Activated T-cell treated with anti-CD3 and anti-CD28 coated beads, Interleukin-2, amount 50 U/mL, for 72 hours (primary cell): ENCODE data around the gene PLCL1. TPM values are rescaled to one million over a fixed set of nuclear protein-coding genes. Genes with fewer than 3 reads are reported as not detected.

Experiments
- ATAC-seq, 2 donors: fragments of 150-1000 bp; cut with Tn5 transposase; replicated peaks in 1 of 2; 2 replicates each; pipeline ENCODE4 v1.10.0; 2021; ENCODE audit warnings: moderate library complexity in 2 of 2, mild to moderate bottlenecking in 1 of 2
- DNase-seq, 2 donors: peaks; one replicate each; pipeline ENCODE4 v3.0.0; 2021 to 2022; ENCODE audit warnings: mixed read lengths in 1 of 2
- H3K27ac Mint-ChIP-seq: one replicate; pipeline ENCODE4 v1.8.0; 2022; ENCODE audit warnings: mild to moderate bottlenecking, moderate library complexity, mixed read lengths
- H3K27me3 Mint-ChIP-seq: one replicate; pipeline ENCODE4 v1.8.0; 2022; ENCODE audit warnings: low read depth, mixed read lengths
- H3K36me3 Mint-ChIP-seq, 2 donors: one replicate each; pipeline ENCODE4 v1.8.0; 2022; ENCODE audit warnings: mixed read lengths in 2 of 2, mild to moderate bottlenecking in 1 of 2; ENCODE audit not compliant: insufficient read depth in 2 of 2
- H3K4me1 Mint-ChIP-seq: one replicate; pipeline ENCODE4 v1.8.0; 2022; ENCODE audit warnings: low read depth, mixed read lengths
- H3K4me3 Mint-ChIP-seq, 2 donors: one replicate each; pipeline ENCODE4 v1.8.0; 2022; ENCODE audit warnings: mild to moderate bottlenecking in 2 of 2, mixed read lengths in 2 of 2, moderate library complexity in 2 of 2
- H3K9me3 Mint-ChIP-seq, 2 donors: one replicate each; pipeline ENCODE4 v1.8.0; 2022; ENCODE audit warnings: mixed read lengths in 2 of 2
- total RNA-seq, 2 donors: library from RNA; stranded (reverse); gene quantifications; one replicate each; pipeline ENCODE4 v1.2.3, GENCODE V29; 2022

PLCL1 gene
- total RNA-seq, 2 donors from 2014 or later: 2.8 to 3.6 TPM

GRCh38 chr2:198101688-198102087 is 297.3 kb downstream of the PLCL1 start:
- Mint-ChIP-seq H3K4me3 (no peak overlapping the region), H3K27ac (no peak overlapping the region), H3K9me3 (no peaks in the 10 kb centered on the region), H3K4me1 (peaks cover 7% of the 10 kb centered on the region), H3K27me3 (no peaks in the 10 kb centered on the region), H3K36me3 (peaks cover 3% of the 10 kb centered on the region in 2 donors)
- ATAC-seq (no peak), DNase-seq (no peak)

DNA sequence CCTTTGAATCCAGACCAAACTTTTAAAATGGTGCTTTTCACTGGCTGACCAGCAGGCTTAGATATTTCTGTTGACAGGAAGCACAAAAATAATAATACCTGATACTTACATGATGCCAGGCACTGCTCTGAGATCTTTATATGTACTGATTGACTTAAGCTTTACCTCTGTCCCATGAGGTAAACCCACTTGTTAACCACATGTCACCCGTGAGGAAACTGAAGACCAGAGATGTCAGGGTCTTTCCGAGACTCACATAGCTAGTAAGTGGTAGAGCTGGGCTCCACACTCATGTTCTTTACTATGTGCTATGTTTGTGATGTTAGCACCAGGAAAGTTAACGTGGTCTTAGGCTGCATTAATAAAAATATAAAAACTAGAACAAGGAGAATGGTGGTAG is 297.7 kb downstream of the PLCL1 start:
- no peaks in the 10 kb centered on the region for H3K27me3 Mint-ChIP-seq
- DNase-seq: no peak
- ATAC-seq: no peak
- H3K9me3 Mint-ChIP-seq: no peaks in the 10 kb centered on the region
- peaks cover 3% of the 10 kb centered on the region in 2 donors for H3K36me3 Mint-ChIP-seq
- H3K27ac Mint-ChIP-seq: no peak overlapping the region
- peaks cover 7% of the 10 kb centered on the region for H3K4me1 Mint-ChIP-seq
- no peak overlapping the region for H3K4me3 Mint-ChIP-seq

- peaks cover 7% of the 10 kb centered on the region for H3K4me1 Mint-ChIP-seq
- no peaks in the 10 kb centered on the region for H3K27me3 Mint-ChIP-seq
- no peak overlapping the region for H3K27ac Mint-ChIP-seq
- H3K36me3 Mint-ChIP-seq: peaks cover 3% of the 10 kb centered on the region in 2 donors
- ATAC-seq (no peak), DNase-seq (no peak)
- H3K9me3 Mint-ChIP-seq: no peaks in the 10 kb centered on the region
- no peak overlapping the region for H3K4me3 Mint-ChIP-seq
These were observed 298.5 kb downstream of the PLCL1 start for GRCh38 chr2:198102856-198103255.

DNA sequence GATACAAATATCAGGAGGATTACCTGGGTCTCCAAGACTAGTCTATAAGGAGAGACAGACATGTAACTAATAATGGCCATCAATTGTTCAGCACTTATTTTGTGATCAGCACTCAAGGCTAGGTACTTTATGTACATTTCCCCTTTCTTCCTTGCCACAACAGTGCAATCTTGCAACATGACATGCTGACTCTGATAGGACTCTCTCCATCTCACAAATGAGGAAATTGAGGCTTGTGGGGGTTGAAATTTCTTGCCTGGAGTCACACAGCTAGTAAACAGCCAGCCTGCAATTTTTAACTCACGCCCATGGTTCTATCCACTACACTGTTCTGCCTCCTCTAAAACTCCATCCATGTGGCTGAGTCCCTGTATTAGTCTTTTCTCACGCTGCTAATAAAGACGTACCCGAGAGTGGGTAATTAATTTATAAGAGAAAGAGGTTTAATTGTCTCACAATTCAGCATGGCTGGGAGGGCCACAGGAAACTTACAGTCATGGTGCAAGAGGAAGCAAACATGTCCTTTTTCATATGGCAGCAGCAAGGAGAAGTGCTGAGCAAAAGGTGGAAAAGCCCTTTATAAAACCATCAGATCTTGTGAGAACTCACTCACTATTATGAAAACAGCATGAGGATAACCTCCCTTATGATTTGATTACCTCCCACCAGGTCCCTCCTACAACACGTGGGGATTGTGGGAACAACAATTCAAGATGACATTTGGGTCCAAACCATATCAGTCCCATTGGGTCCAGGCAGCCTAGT is 302.4 kb downstream of the PLCL1 start:
- Mint-ChIP-seq H3K9me3 (no peaks in the 10 kb centered on the region), H3K4me3 (no peak overlapping the region), H3K27me3 (no peaks in the 10 kb centered on the region), H3K4me1 (no peaks in the 10 kb centered on the region), H3K27ac (no peak overlapping the region), H3K36me3 (peaks cover 3% of the 10 kb centered on the region in 2 donors)
- DNase-seq (no peak), ATAC-seq (no peak)

- ATAC-seq: no peak
- H3K36me3 Mint-ChIP-seq: no peaks in the 10 kb centered on the region
These were observed 308.9 kb downstream of the PLCL1 start for GRCh38 chr2:198113316-198113715.

DNA sequence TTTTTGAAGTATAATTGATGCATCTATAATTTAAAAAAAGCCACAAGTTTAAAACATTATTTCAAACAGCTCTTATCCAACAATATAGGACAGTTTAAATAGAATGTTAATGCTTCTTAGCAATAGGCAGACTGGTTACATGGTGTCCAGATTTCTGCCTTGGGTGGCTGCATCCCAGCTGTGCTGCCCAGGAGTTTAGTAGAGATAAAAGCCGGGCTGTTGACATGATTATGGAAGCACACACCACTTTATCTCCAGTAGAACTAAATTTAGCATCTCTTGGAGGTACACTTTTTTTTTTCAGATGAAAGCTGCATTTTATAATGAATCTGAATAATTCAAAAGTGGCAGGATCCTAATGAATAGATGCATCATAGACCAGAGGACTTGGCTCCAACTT is 309.7 kb downstream of the PLCL1 start:
- Mint-ChIP-seq H3K27ac (no peak overlapping the region), H3K4me1 (peaks cover 9% of the 10 kb centered on the region), H3K36me3 (no peaks in the 10 kb centered on the region), H3K4me3 (no peak overlapping the region), H3K9me3 (no peaks in the 10 kb centered on the region), H3K27me3 (no peaks in the 10 kb centered on the region)
- ATAC-seq: no peak
- DNase-seq: no peak

More at GRCh38 chr2:198113316-198113715, 308.9 kb downstream of the PLCL1 start:
- Mint-ChIP-seq H3K27me3 (no peaks in the 10 kb centered on the region), H3K4me1 (peaks cover 9% of the 10 kb centered on the region), H3K9me3 (no peaks in the 10 kb centered on the region), H3K27ac (no peak overlapping the region), H3K4me3 (no peak overlapping the region)
- no peak for DNase-seq

DNA sequence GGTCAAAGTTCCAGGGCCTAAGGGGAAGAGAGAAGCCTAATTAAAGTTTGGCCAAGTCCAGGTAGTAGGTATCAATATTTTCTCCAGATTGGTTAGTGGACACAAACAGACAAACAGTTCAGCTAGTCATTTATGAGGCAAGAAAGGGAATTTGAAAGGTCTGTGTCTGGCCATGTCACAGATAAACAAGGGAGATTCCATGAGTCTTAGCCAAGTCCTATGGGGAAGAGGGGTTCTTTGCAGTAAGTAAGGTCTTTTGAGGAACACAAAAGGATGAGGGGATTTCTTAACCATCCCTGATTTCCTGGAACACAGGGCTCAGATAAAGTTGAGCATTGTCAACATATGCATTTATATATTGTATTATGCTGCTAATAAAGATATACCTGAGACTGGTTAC is 310.8 kb downstream of the PLCL1 start:
- Mint-ChIP-seq H3K36me3 (no peaks in the 10 kb centered on the region), H3K27ac (no peak overlapping the region), H3K4me3 (no peak overlapping the region), H3K4me1 (peaks cover 9% of the 10 kb centered on the region), H3K27me3 (no peaks in the 10 kb centered on the region), H3K9me3 (no peaks in the 10 kb centered on the region)
- ATAC-seq (no peak), DNase-seq (no peak)

GRCh38 chr2:198116756-198117155 is 312.4 kb downstream of the PLCL1 start:
- no peak overlapping the region for H3K27ac Mint-ChIP-seq
- DNase-seq: no peak
- no peaks in the 10 kb centered on the region for H3K9me3 Mint-ChIP-seq
- H3K4me3 Mint-ChIP-seq: no peak overlapping the region
- ATAC-seq: no peak
- H3K27me3 Mint-ChIP-seq: no peaks in the 10 kb centered on the region
- H3K36me3 Mint-ChIP-seq: no peaks in the 10 kb centered on the region
- H3K4me1 Mint-ChIP-seq: peaks cover 9% of the 10 kb centered on the region

DNA sequence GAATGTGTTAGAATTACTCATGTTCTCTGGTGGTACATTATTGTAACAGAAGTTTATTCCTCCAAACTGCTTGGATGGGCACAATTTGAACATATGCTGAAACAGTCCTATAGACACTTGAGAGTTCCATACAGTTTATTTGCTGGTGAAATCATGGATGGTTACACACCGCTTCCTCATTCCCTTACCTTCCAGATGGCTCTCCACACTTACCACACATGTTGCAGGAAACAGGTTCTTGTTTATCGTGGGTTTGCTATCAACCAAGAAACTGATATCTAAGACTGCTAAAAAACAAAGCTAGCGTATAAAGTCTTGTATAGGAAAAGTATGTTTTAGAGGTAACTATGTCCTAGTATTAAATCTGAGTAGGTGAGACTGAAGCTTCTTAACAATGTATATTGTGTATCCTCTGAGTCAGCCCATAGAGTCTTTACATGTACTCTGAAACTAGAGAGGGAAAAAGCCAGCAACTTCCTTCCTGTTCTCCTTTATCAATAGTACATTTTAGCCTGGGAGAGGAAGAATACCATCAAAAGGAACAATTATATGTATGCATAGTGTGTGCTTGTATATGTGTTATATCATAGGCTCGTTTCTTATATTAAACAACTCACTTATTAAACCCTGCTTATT is 313.1 kb downstream of the PLCL1 start:
- Mint-ChIP-seq H3K36me3 (no peaks in the 10 kb centered on the region), H3K4me1 (peaks cover 9% of the 10 kb centered on the region), H3K27ac (no peak overlapping the region), H3K9me3 (no peaks in the 10 kb centered on the region), H3K27me3 (no peaks in the 10 kb centered on the region), H3K4me3 (no peak overlapping the region)
- DNase-seq (no peak), ATAC-seq (no peak)

DNA sequence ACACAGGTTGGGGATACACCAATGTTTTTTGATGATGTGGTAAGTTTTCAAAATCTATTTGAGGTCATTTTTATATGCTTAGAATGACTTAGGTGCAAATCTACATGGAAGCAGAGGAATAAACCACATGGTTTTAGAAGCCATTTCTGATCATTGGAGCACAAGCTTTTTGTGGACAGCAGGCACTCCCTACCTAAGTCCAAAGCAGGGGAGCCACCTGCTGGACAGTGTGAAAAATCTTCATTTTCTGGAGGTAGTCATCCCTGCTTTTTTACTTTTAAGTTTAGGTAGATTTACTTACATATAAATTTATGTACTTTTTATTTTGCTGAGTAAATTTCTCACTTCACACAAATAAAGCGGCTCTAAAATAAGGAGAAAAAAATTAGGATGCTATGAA is 323.2 kb downstream of the PLCL1 start:
- H3K4me1 Mint-ChIP-seq: peaks cover 6% of the 10 kb centered on the region

GRCh38 chr2:198129609-198130008 is 325.2 kb downstream of the PLCL1 start:
- ATAC-seq (no peak), DNase-seq (no peak)
- Mint-ChIP-seq H3K27ac (no peak overlapping the region), H3K27me3 (no peaks in the 10 kb centered on the region), H3K36me3 (no peaks in the 10 kb centered on the region), H3K9me3 (no peaks in the 10 kb centered on the region), H3K4me1 (peaks cover 6% of the 10 kb centered on the region), H3K4me3 (no peak overlapping the region)

More for the DNA sequence above, 323.2 kb downstream of the PLCL1 start:
- H3K27me3 Mint-ChIP-seq: no peaks in the 10 kb centered on the region
- DNase-seq: peak; percentile 40 to 54
- no peak overlapping the region for H3K4me3 Mint-ChIP-seq
- H3K27ac Mint-ChIP-seq: no peak overlapping the region
- ATAC-seq: peak; percentile 70 to 73
- no peaks in the 10 kb centered on the region for H3K36me3 Mint-ChIP-seq
- no peaks in the 10 kb centered on the region for H3K9me3 Mint-ChIP-seq

DNA sequence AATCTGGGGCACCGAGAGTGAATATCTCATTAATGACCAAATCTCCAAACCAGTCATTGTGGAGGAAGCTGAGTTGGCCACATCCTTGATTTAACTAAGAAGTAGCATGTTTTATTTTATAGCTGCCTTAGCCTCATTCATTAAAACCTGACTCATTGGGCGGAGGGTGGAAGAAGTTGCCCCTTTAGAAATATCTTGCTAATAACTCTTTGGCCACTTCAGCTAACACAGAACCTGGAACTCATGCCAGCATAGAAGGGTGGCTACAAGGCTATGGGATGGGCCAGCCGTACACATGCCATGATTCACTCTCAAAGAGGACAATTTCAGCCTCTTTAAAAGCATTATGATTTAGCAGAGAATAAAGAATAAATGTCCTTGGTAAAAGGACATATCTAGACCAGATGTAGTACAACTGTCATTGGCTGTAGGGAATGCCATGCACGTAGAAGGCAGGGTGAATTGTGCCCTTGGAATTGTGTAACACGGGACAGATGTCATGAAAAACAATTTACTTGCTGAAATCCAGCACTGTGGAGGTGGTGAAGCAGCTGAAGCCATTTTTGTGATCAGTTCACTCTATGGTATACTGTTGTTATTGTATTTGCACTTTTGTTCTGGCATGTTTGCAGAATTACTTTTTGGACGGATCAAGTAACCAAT is 330.0 kb downstream of the PLCL1 start:
- DNase-seq (no peak), ATAC-seq (no peak)
- Mint-ChIP-seq H3K9me3 (no peaks in the 10 kb centered on the region), H3K36me3 (peaks cover 0 to 2% of the 10 kb centered on the region in 2 donors), H3K4me3 (no peak overlapping the region), H3K27me3 (no peaks in the 10 kb centered on the region), H3K4me1 (peaks cover 5% of the 10 kb centered on the region), H3K27ac (no peak overlapping the region)

DNA sequence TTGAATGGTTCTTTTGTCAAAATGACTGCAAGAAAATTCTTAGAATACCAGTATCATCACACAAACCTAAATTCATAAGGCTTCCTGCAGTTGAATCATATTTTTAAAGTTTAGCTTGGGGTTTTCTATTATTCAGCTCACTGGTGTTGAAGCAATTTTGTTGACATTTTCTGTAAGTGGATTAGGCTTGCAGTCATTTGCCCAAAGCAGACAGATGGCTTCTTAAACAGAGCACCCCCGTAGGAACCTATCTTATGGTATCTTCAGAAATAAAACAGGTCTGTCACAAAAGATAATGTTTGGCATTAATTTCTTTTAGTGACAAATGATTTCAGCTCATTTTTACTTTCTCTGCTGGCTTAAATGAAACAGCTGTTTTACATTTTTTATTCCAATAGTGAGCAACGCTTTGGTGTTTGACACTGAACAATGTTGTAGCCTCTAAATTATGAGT is 331.1 kb downstream of the PLCL1 start:
- Mint-ChIP-seq H3K27ac (no peak overlapping the region), H3K36me3 (peaks cover 0 to 2% of the 10 kb centered on the region in 2 donors), H3K4me3 (no peak overlapping the region), H3K27me3 (no peaks in the 10 kb centered on the region), H3K9me3 (no peaks in the 10 kb centered on the region), H3K4me1 (no peaks in the 10 kb centered on the region)
- ATAC-seq (no peak), DNase-seq (no peak)
